ENCODE results near the gene ZNF74.
"Not testable (repeated sequence)": the region's sequence is repeated elsewhere in the genome, so short reads cannot be mapped to it uniquely, and the experiment has no call there.

Gene ZNF74

GRCh38 chr22:20388200-20388599 lies 5.8 kb upstream of the ZNF74 start:
- no peaks in the 10 kb centered on the region for H3K79me2 ChIP-seq (ENCODE audit: insufficient read depth, low read length)
- H4K20me1 ChIP-seq (ENCODE audit: insufficient read depth, low read length) = no peaks in the 10 kb centered on the region
- no peak overlapping the region for H3K27ac ChIP-seq (ENCODE audit: low read length)
- H3K9me3 ChIP-seq (ENCODE audit: insufficient read depth, low read length, severe bottlenecking) = no peaks in the 10 kb centered on the region
- H3K27me3 ChIP-seq (ENCODE audit: insufficient read depth, low read length, poor library complexity) = peaks cover 2% of the 10 kb centered on the region
- no peak overlapping the region for H2AFZ ChIP-seq (ENCODE audit: low read depth, low read length)
- no peak overlapping the region for H3K9ac ChIP-seq (ENCODE audit: low read depth, low read length)
- TF ChIP-seq CTCF (IDR thresholded peaks at IDR 0.05; ENCODE audit: borderline replicate concordance, extremely low read depth, low read length, poor library complexity, severe bottlenecking) (no peak), EZH2 (IDR thresholded peaks at IDR 0.05; ENCODE audit: borderline replicate concordance, low read depth, low read length, severe bottlenecking) (no peak)
- H3K4me3 ChIP-seq (ENCODE audit: low read depth in 1 of 2, low read length in 2 of 2) = no peak overlapping the region
- no peak for ATAC-seq (ENCODE audit: insufficient read depth, low read depth)
- no peak overlapping the region for H3K4me2 ChIP-seq (ENCODE audit: insufficient read depth, low read length)
- H3K4me1 ChIP-seq (ENCODE audit: insufficient read depth, low read length) = peaks cover 4% of the 10 kb centered on the region
- DNase-seq = no peak
- no peaks in the 10 kb centered on the region for H3K36me3 ChIP-seq (ENCODE audit: insufficient read depth, low read length)

- DNase-seq = no peak
- ATAC-seq (ENCODE audit: insufficient read depth, low read depth) = no peak
- Histone ChIP-seq H3K4me3 (ENCODE audit: low read depth in 1 of 2, low read length in 2 of 2) (no peak overlapping the region), H3K4me2 (ENCODE audit: insufficient read depth, low read length) (no peak overlapping the region), H2AFZ (ENCODE audit: low read depth, low read length) (no peak overlapping the region), H3K9ac (ENCODE audit: low read depth, low read length) (no peak overlapping the region), H3K4me1 (ENCODE audit: insufficient read depth, low read length) (peaks cover 9% of the 10 kb centered on the region), H3K9me3 (ENCODE audit: insufficient read depth, low read length, severe bottlenecking) (no peaks in the 10 kb centered on the region), H3K27me3 (ENCODE audit: insufficient read depth, low read length, poor library complexity) (peaks cover 2% of the 10 kb centered on the region), H3K27ac (ENCODE audit: low read length) (no peak overlapping the region), H3K36me3 (ENCODE audit: insufficient read depth, low read length) (no peaks in the 10 kb centered on the region), H3K79me2 (ENCODE audit: insufficient read depth, low read length) (peaks cover 3% of the 10 kb centered on the region), H4K20me1 (ENCODE audit: insufficient read depth, low read length) (no peaks in the 10 kb centered on the region)
- TF ChIP-seq EZH2 (IDR thresholded peaks at IDR 0.05; ENCODE audit: borderline replicate concordance, low read depth, low read length, severe bottlenecking) = no peak
Measured at GRCh38 chr22:20389288-20389687, 4.7 kb upstream of the ZNF74 start.

GRCh38 chr22:20390394-20390907 lies 3.5 kb upstream of the ZNF74 start:
- Histone ChIP-seq H3K79me2 (ENCODE audit: insufficient read depth, low read length) (peaks cover 15% of the 10 kb centered on the region), H2AFZ (ENCODE audit: low read depth, low read length) (no peak overlapping the region), H4K20me1 (ENCODE audit: insufficient read depth, low read length) (no peaks in the 10 kb centered on the region), H3K36me3 (ENCODE audit: insufficient read depth, low read length) (no peaks in the 10 kb centered on the region), H3K4me1 (ENCODE audit: insufficient read depth, low read length) (peaks cover 19% of the 10 kb centered on the region), H3K4me3 (ENCODE audit: low read depth in 1 of 2, low read length in 2 of 2) (no peak overlapping the region), H3K9ac (ENCODE audit: low read depth, low read length) (no peak overlapping the region), H3K9me3 (ENCODE audit: insufficient read depth, low read length, severe bottlenecking) (no peaks in the 10 kb centered on the region), H3K27ac (ENCODE audit: low read length) (no peak overlapping the region), H3K27me3 (ENCODE audit: insufficient read depth, low read length, poor library complexity) (no peaks in the 10 kb centered on the region), H3K4me2 (ENCODE audit: insufficient read depth, low read length) (no peak overlapping the region)
- ATAC-seq (ENCODE audit: insufficient read depth, low read depth) (no peak), DNase-seq (no peak)
- TF ChIP-seq EZH2 (IDR thresholded peaks at IDR 0.05; ENCODE audit: borderline replicate concordance, low read depth, low read length, severe bottlenecking) = no peak

GRCh38 chr22:20391222-20391621 lies 2.7 kb upstream of the ZNF74 start:
- Histone ChIP-seq H4K20me1 (ENCODE audit: insufficient read depth, low read length) (no peaks in the 10 kb centered on the region), H2AFZ (ENCODE audit: low read depth, low read length) (0 out of 2 replicates have a peak overlapping the region, but pooled peaks have one; percentile 15), H3K27me3 (ENCODE audit: insufficient read depth, low read length, poor library complexity) (no peaks in the 10 kb centered on the region), H3K36me3 (ENCODE audit: insufficient read depth, low read length) (no peaks in the 10 kb centered on the region), H3K79me2 (ENCODE audit: insufficient read depth, low read length) (peaks cover 23% of the 10 kb centered on the region), H3K27ac (ENCODE audit: low read length) (no peak overlapping the region), H3K9me3 (ENCODE audit: insufficient read depth, low read length, severe bottlenecking) (no peaks in the 10 kb centered on the region), H3K4me2 (ENCODE audit: insufficient read depth, low read length) (no peak overlapping the region), H3K4me3 (ENCODE audit: low read depth in 1 of 2, low read length in 2 of 2) (no peak overlapping the region), H3K9ac (ENCODE audit: low read depth, low read length) (no peak overlapping the region), H3K4me1 (ENCODE audit: insufficient read depth, low read length) (peaks cover 27% of the 10 kb centered on the region)
- TF ChIP-seq CTCF (IDR thresholded peaks at IDR 0.05; ENCODE audit: borderline replicate concordance, extremely low read depth, low read length, poor library complexity, severe bottlenecking) (no peak), EZH2 (IDR thresholded peaks at IDR 0.05; ENCODE audit: borderline replicate concordance, low read depth, low read length, severe bottlenecking) (no peak)
- DNase-seq = no peak
- ATAC-seq (ENCODE audit: insufficient read depth, low read depth) = no peak

GRCh38 chr22:20392365-20392881 lies 1.5 kb upstream of the ZNF74 start:
- peak overlapping the region; percentile 90; the same call in 1 of the 2 replicates for H2AFZ ChIP-seq (ENCODE audit: low read depth, low read length)
- H3K27me3 ChIP-seq (ENCODE audit: insufficient read depth, low read length, poor library complexity); ATAC-seq (ENCODE audit: insufficient read depth, low read depth); H3K9ac ChIP-seq (ENCODE audit: low read depth, low read length); H3K4me2 ChIP-seq (ENCODE audit: insufficient read depth, low read length); H3K4me3 ChIP-seq (ENCODE audit: low read depth in 1 of 2, low read length in 2 of 2); H3K27ac ChIP-seq (ENCODE audit: low read length); H3K9me3 ChIP-seq (ENCODE audit: insufficient read depth, low read length, severe bottlenecking); H4K20me1 ChIP-seq (ENCODE audit: insufficient read depth, low read length); DNase-seq; H3K36me3 ChIP-seq (ENCODE audit: insufficient read depth, low read length): not testable (repeated sequence)
- H3K79me2 ChIP-seq (ENCODE audit: insufficient read depth, low read length) = peaks cover 34% of the 10 kb centered on the region
- peaks cover 37% of the 10 kb centered on the region for H3K4me1 ChIP-seq (ENCODE audit: insufficient read depth, low read length)

All from DND-41 (cell line).